Activated CD8-positive, alpha-beta memory T cell treated with anti-CD3 and anti-CD28 coated beads for 36 hours (primary cell): ENCODE results near the gene ZNF217. TPM values are rescaled to one million over a fixed set of nuclear protein-coding genes. Genes with fewer than 3 reads are reported as not detected.
"Not testable (repeated sequence)": the region's sequence is repeated elsewhere in the genome, so short reads cannot be mapped to it uniquely, and the experiment has no call there.

Experiments used
- CTCF ChIA-PET: fragments of 350-600 bp; sonication (Branson Sonifier 250); formaldehyde crosslinking; loops from one replicate; lab custom pipeline; 2021; ENCODE audit warnings: antibody characterized with exemption; lab: Charles Lee
- POLR2A ChIA-PET: fragments of 350-600 bp; sonication (Branson Sonifier 250); formaldehyde crosslinking; loops from one replicate; lab custom pipeline; 2021; ENCODE audit warnings: antibody characterized with exemption; lab: Charles Lee
- total RNA-seq, 2 experiments: library from RNA; stranded (reverse); gene quantifications; one replicate each; pipeline ENCODE4 v1.2.3, GENCODE V29; 2021

Gene ZNF217
- 10 to 100 TPM; 45.1 to 50.0 TPM for total RNA-seq

GRCh38 chr20:53593466-53594007 is at the start of gene ZNF217:
TSS of gene ZNF217 (minus strand) at chr20:53593839. CDS start at chr20:53582826, 11,013 bp downstream.
- CTCF ChIA-PET = not testable (repeated sequence)
- POLR2A ChIA-PET = interaction anchor here (0.6 to 1.2 kb wide), 6 partner anchors 9 to 279 kb away, joined by 3 to 15 read pairs (median 4); no protein-coding TSS in a partner anchor

GRCh38 chr20:53643031-53643832 is 49.6 kb upstream of the ZNF217 start:
- ChIA-PET POLR2A (interaction anchor here (0.6 to 0.7 kb wide), 2 partner anchors 48 to 270 kb away, joined by 3 to 4 read pairs; no protein-coding TSS in a partner anchor), CTCF (interaction anchor here (0.7 to 1.5 kb wide), 6 partner anchors 8 to 273 kb away, joined by 3 to 5 read pairs (median 3); no protein-coding TSS in a partner anchor)

- ChIA-PET POLR2A (interaction anchor here (0.6 to 0.7 kb wide), 2 partner anchors 48 to 271 kb away, joined by 3 to 4 read pairs; no protein-coding TSS in a partner anchor), CTCF (interaction anchor here (0.7 to 1.5 kb wide), 6 partner anchors 9 to 274 kb away, joined by 3 to 5 read pairs (median 3); no protein-coding TSS in a partner anchor)
Observed at GRCh38 chr20:53642196-53643030, 48.8 kb upstream of the ZNF217 start.

GRCh38 chr20:53639647-53640440 is 46.2 kb upstream of the ZNF217 start:
- POLR2A ChIA-PET = no interaction called here
- CTCF ChIA-PET = interaction anchor here (1.6 kb wide), 1 partner anchor 276 kb away, joined by 3 read pairs; no protein-coding TSS in a partner anchor

- POLR2A ChIA-PET = no interaction called here
- CTCF ChIA-PET = interaction anchor here (1.6 kb wide), 1 partner anchor 277 kb away, joined by 3 read pairs; no protein-coding TSS in a partner anchor
Observed at GRCh38 chr20:53639128-53639527, 45.5 kb upstream of the ZNF217 start.

- CTCF ChIA-PET = interaction anchor here (0.6 kb wide), 1 partner anchor 297 kb away, joined by 3 read pairs; no protein-coding TSS in a partner anchor
- POLR2A ChIA-PET = not testable (repeated sequence)
Observed at GRCh38 chr20:53637310-53637709, 43.7 kb upstream of the ZNF217 start.

- POLR2A ChIA-PET = no interaction called here
Observed at GRCh38 chr20:53636540-53637097, 43.0 kb upstream of the ZNF217 start.

GRCh38 chr20:53635221-53635620 is 41.6 kb upstream of the ZNF217 start:
- CTCF ChIA-PET = no interaction called here
- POLR2A ChIA-PET = no interaction called here

More at GRCh38 chr20:53636540-53637097, 43.0 kb upstream of the ZNF217 start:
- CTCF ChIA-PET = no interaction called here

- POLR2A ChIA-PET = interaction anchor here (0.5 kb wide), 1 partner anchor 216 kb away, joined by 4 read pairs; no protein-coding TSS in a partner anchor
- CTCF ChIA-PET = interaction anchor here (0.6 kb wide), 1 partner anchor 64 kb away, joined by 3 read pairs; no protein-coding TSS in a partner anchor
Observed at GRCh38 chr20:53631909-53632662, 38.4 kb upstream of the ZNF217 start.

GRCh38 chr20:53629436-53629835 is 35.8 kb upstream of the ZNF217 start:
- POLR2A ChIA-PET = no interaction called here
- CTCF ChIA-PET = interaction anchor here (0.8 kb wide), 1 partner anchor 247 kb away, joined by 4 read pairs; no protein-coding TSS in a partner anchor

- POLR2A ChIA-PET, CTCF ChIA-PET: not testable (repeated sequence)
Observed at GRCh38 chr20:53628758-53629157, 35.1 kb upstream of the ZNF217 start.

- CTCF ChIA-PET = interaction anchor here (0.5 to 0.9 kb wide), 2 partner anchors 14 to 287 kb away, joined by 3 read pairs; no protein-coding TSS in a partner anchor
- POLR2A ChIA-PET = no interaction called here
Observed at GRCh38 chr20:53628076-53628475, 34.4 kb upstream of the ZNF217 start.

- POLR2A ChIA-PET, CTCF ChIA-PET: not testable (repeated sequence)
Observed at GRCh38 chr20:53627001-53627400, 33.4 kb upstream of the ZNF217 start.

- POLR2A ChIA-PET = no interaction called here
- CTCF ChIA-PET = no interaction called here
Observed at GRCh38 chr20:53626584-53626983, 32.9 kb upstream of the ZNF217 start.

GRCh38 chr20:53625311-53626129 is 31.9 kb upstream of the ZNF217 start:
- ChIA-PET CTCF (no interaction called here), POLR2A (no interaction called here)

- POLR2A ChIA-PET, CTCF ChIA-PET: not testable (repeated sequence)
Observed at GRCh38 chr20:53624927-53625250, 31.2 kb upstream of the ZNF217 start.
